ENCODE measurements around the gene RABGAP1L. TPM values are rescaled to one million over a fixed set of nuclear protein-coding genes. Genes with fewer than 3 reads are reported as not detected.
"Not testable (repeated sequence)": the region's sequence is repeated elsewhere in the genome, so short reads cannot be mapped to it uniquely, and the experiment has no call there.

RABGAP1L gene
- total RNA-seq, 1 donor from 2014 or later, result 114 TPM

- not testable (repeated sequence) for DNase-seq (ENCODE audit: low spot score)
These were observed 79.7 kb downstream of the RABGAP1L start for GRCh38 chr1:174238845-174239501.

GRCh38 chr1:174239541-174239940, 80.2 kb downstream of the RABGAP1L start:
- no peak for DNase-seq (ENCODE audit: low spot score)

GRCh38 chr1:174242856-174243255, 83.5 kb downstream of the RABGAP1L start:
- no peak for DNase-seq (ENCODE audit: low spot score)

DNA sequence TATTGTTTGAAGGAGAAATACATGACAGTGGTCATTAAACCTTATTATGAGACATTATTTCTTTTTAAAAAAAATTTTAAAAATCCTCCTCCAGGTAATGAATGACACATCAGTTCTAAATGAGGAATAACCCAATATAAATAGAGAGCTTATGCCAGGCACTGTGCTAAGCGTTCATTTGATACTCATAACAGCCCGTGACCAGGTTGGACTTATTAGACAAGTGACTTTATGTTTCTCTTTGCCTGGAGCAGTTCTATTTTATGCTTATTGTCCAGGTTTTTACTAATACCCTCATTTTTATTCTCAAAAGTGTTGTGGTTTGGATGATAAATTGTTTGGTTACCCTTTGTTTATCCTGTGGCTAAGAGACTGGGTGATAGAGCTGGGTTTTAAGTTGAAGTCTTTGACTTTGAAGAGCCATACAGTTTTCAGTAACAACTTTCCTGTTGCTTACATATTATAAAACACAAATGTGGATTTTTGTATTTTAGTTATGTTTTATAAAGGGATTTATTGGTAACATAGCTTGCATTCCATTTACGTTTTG, 84.2 kb downstream of the RABGAP1L start:
- no peak for DNase-seq (ENCODE audit: low spot score)

- DNase-seq (ENCODE audit: low spot score), result no peak
These were observed 84.7 kb downstream of the RABGAP1L start for GRCh38 chr1:174244017-174244416.

DNA sequence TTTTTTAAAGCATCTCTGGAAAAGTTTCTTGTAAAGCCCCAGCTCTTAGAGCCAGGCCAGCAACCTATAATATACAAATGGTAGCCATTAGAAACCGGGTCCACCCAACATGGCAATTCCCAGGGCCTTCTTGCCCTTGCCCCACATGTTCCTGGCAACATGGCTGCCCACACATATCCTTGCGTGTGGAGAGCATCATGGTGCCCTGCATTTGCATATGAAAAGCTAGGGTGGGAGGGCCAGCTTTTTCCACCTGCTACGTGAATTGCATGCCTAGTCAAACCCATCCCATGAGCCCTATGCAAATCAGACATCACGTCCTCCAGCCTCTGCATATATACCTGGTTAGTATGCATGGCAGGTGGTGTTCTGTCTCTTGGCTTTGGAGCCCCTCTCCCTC, 88.2 kb downstream of the RABGAP1L start:
- no peak for DNase-seq (ENCODE audit: low spot score)

DNA sequence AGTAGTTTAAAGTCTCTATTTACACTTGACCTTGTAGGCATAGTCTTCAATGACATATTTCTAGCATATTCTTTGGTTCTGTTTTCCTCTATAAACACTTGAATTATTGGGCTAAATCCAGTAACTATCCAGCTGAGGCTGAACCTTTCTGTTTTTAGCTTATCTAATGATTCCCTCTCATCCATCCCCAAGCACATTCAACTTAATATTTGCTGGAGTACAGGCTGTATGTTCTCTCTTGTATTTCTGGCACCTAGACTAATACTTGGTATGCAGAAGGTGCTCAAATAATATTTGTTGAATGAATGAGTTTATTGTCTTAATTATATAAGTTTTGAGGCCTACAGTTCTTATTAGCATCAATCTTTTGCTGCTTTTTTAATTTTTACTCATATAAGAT, 88.7 kb downstream of the RABGAP1L start:
- no peak for DNase-seq (ENCODE audit: low spot score)

- DNase-seq (ENCODE audit: low spot score), result not testable (repeated sequence)
These were observed 97.1 kb downstream of the RABGAP1L start for GRCh38 chr1:174256386-174256785.

DNA sequence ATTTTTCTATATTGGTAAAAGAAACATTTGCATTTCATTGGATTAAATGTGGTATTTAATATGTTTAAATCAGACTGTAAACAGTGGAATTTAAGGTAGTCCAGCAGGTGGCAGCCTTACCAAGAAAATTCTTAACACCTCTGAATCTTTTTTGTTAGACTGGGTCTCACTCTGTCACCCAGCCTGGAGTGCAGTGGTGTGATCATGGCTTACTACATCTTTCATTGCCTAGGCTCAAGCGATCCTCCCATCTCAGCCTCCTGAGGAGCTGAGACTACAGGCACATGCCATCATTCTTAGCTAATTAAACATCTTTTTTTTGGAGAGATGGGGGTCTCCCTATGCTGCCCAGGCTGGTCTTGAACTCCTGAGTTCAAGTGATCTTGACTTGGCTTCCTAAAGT, 98.8 kb downstream of the RABGAP1L start:
- no peak for DNase-seq (ENCODE audit: low spot score)

GRCh38 chr1:174262349-174263241, 103.3 kb downstream of the RABGAP1L start:
- no peak for DNase-seq (ENCODE audit: low spot score)

DNA sequence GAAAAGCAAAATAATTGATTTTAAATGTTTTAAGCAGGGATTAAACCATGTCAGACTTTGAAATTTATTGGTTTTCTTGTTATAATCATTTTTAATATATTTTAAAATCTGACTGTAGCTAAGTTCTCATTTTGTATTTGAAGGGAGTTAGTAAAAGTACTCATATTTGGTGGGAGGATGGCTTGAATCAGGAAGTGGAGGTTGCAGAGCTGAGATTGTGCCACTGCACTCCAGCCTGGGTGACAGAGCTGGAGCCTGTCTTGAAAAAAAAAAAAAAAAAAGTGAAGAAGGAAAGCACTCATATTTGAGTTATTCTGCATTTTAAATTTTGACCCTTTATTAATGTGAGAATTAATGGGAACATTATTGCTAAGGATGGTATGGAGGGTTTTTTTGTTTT, 106.0 kb downstream of the RABGAP1L start:
- DNase-seq (ENCODE audit: low spot score), result no peak

DNA sequence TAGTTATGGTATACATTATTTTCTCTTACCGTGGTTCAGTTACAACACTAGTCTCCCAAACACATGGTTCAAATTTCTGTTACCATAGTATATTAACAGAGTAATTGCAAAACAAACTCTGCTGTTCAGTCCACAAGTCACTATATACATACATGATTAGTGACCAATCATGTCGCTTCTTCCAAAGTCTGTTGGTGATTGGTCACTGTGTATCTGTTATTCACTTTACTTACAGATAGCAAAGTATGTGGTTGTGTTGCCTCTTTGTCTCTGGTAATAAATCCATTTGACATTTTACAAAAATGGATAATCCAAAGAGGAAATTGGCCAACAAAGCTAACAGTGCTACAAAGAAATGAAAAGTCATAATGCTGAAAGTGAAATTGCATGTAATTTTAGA, 107.2 kb downstream of the RABGAP1L start:
- no peak for DNase-seq (ENCODE audit: low spot score)

GRCh38 chr1:174266991-174267612, 107.8 kb downstream of the RABGAP1L start:
- no peak for DNase-seq (ENCODE audit: low spot score)

GRCh38 chr1:174269989-174270651, 110.8 kb downstream of the RABGAP1L start:
- DNase-seq (ENCODE audit: low spot score), result no peak

DNA sequence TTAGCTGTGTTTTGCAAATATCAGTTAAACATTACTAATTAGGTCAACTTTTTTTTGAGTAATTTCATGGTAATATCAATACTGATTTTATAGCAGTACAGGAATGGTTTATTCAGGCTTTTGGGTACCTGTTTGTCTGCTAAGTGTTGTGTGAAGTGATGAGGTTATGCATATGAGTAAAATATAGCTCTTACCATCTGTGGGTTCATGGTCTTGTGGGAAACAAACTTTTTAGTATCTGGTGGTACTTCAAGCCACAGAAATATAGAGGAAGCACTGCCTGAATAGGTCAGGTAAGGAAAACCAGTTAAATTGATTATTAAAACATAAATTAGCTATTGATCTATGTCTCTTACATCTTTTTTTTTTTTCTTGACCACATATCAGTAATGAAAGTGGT, 113.9 kb downstream of the RABGAP1L start:
- DNase-seq (ENCODE audit: low spot score), result no peak

DNA sequence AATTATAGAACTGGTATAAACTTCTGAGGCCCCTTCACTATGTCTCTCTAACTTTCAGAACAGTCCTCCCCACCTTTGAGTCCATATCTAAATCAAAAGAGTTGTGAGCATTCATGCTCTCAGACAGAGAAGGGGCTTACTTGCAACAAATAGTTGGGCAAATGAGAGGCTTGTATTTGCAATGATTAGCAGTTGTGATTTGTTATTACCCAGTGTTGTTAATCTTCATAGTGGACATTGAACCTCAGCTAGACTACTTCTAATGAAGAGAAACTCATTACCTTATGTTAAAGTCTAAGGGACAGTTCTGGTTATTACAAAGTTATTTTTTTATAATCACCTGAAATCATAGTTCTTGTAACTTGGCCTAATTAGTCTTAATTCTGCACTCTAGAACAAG, 114.5 kb downstream of the RABGAP1L start:
- no peak for DNase-seq (ENCODE audit: low spot score)

DNA sequence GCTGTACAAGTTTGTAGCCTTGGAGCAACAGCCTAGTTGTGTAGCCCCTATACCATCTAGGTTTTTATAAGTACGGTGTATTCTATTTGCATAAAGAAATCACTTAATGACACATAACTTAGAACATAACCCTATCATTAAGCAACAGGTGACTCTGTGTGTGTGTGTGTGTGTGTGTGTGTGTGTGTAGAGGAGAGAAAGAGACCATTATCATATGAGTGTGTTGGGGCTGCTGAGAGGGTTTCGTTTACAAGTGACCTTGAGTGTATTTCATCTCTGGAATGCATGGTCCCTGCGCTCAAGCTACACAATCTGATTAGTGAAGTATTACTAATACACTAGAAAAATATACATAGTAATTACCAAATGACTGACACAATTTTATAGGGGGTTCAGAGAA, 115.1 kb downstream of the RABGAP1L start:
- no peak for DNase-seq (ENCODE audit: low spot score)

GRCh38 chr1:174274884-174275283, 115.6 kb downstream of the RABGAP1L start:
- DNase-seq (ENCODE audit: low spot score), result no peak

GRCh38 chr1:174276087-174276486, 116.8 kb downstream of the RABGAP1L start:
- no peak for DNase-seq (ENCODE audit: low spot score)

DNA sequence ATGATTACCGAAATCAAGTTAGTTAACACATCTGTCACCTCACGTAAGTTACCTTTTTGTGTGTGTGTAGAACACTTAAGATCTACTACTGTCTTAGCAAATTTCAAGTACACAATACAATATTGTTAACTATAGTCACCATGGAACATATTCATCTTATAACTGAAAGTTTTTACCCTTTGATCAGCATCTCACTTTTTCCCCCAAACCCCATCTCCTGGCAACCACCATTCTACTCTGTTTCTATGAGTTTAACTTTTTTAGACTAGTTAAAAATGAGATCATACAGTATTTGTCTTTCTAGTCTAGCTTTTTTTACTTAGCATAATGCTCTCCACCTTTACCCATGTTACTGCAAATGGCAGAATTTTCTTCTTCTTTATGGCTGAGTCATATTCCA, 124.7 kb downstream of the RABGAP1L start:
- no peak for DNase-seq (ENCODE audit: low spot score)

GRCh38 chr1:174286042-174286441, 126.7 kb downstream of the RABGAP1L start:
- no peak for DNase-seq (ENCODE audit: low spot score)
